ENCODE data around the gene VCAN. TPM values are rescaled to one million over a fixed set of nuclear protein-coding genes. Genes with fewer than 3 reads are reported as not detected.
"Not testable (repeated sequence)": the region's sequence is repeated elsewhere in the genome, so short reads cannot be mapped to it uniquely, and the experiment has no call there.

Gene VCAN
- total RNA-seq, 6 donors from 2014 or later, result 73.3 to 254 (median 121) TPM

GRCh38 chr5:83430130-83431010 is 41.2 kb upstream of the VCAN start:
- no peaks in the 10 kb centered on the region for H3K9me3 ChIP-seq
- DNase-seq, result peak in 1 of 2 donors; percentile 60
- TF ChIP-seq CTCF (IDR thresholded peaks at IDR 0.05) (peak; percentile 46 to 83 (median 72)), EP300 (IDR thresholded peaks at IDR 0.05) (no peak), POLR2A (IDR thresholded peaks at IDR 0.05) (no peak), POLR2AphosphoS5 (IDR thresholded peaks at IDR 0.05) (no peak)
- WGBS, 2 donors, result 39% methylated on average over 13 of the region's 13 CpGs
- no peak overlapping the region for H3K27ac ChIP-seq
- peak; percentile 80 to 86 for ATAC-seq (ENCODE audit: low FRiP score in 2 of 2)
- H3K36me3 ChIP-seq, result no peaks in the 10 kb centered on the region
- H3K4me1 ChIP-seq, result no peaks in the 10 kb centered on the region
- H3K27me3 ChIP-seq, result no peaks in the 10 kb centered on the region
- H3K4me3 ChIP-seq, result no peak overlapping the region

GRCh38 chr5:83433891-83434290 is 37.7 kb upstream of the VCAN start:
- Histone ChIP-seq H3K27ac (no peak overlapping the region), H3K9me3 (no peaks in the 10 kb centered on the region), H3K4me1 (no peaks in the 10 kb centered on the region), H3K27me3 (no peaks in the 10 kb centered on the region), H3K4me3 (no peak overlapping the region), H3K36me3 (no peaks in the 10 kb centered on the region)
- 50 to 69% methylated on average over 2 of the region's 2 CpGs for WGBS, 2 donors
- DNase-seq (no peak), ATAC-seq (ENCODE audit: low FRiP score in 2 of 2) (no peak)
- TF ChIP-seq POLR2A (IDR thresholded peaks at IDR 0.05) (no peak), CTCF (IDR thresholded peaks at IDR 0.05) (no peak), EP300 (IDR thresholded peaks at IDR 0.05) (no peak), POLR2AphosphoS5 (IDR thresholded peaks at IDR 0.05) (no peak)

- Histone ChIP-seq H3K4me1 (no peaks in the 10 kb centered on the region), H3K27me3 (no peaks in the 10 kb centered on the region), H3K9me3 (no peaks in the 10 kb centered on the region), H3K27ac (no peak overlapping the region), H3K4me3 (no peak overlapping the region), H3K36me3 (no peaks in the 10 kb centered on the region)
- WGBS, 2 donors, result 58 to 67% methylated on average over 4 of the region's 4 CpGs
- TF ChIP-seq POLR2AphosphoS5 (IDR thresholded peaks at IDR 0.05) (no peak), EP300 (IDR thresholded peaks at IDR 0.05) (no peak), CTCF (IDR thresholded peaks at IDR 0.05) (no peak), POLR2A (IDR thresholded peaks at IDR 0.05) (no peak)
- ATAC-seq (ENCODE audit: low FRiP score in 2 of 2), result no peak
- DNase-seq, result no peak
Observed at GRCh38 chr5:83434946-83435345, 36.6 kb upstream of the VCAN start.

- ATAC-seq (ENCODE audit: low FRiP score in 2 of 2), result no peak
- no peaks in the 10 kb centered on the region for H3K4me1 ChIP-seq
- 95% methylated on average over 6 of the region's 6 CpGs for WGBS, 2 donors
Observed at GRCh38 chr5:83436276-83436675, 35.3 kb upstream of the VCAN start.

GRCh38 chr5:83437697-83438096 is 33.8 kb upstream of the VCAN start:
- not testable (repeated sequence) for H3K27me3 ChIP-seq; H3K36me3 ChIP-seq; ATAC-seq (ENCODE audit: low FRiP score in 2 of 2); H3K27ac ChIP-seq; H3K4me3 ChIP-seq; H3K4me1 ChIP-seq; H3K9me3 ChIP-seq
- 97% methylated on average over 17 of the region's 17 CpGs for WGBS, 2 donors
- DNase-seq, result peak in 1 of 2 donors; percentile 47

More at GRCh38 chr5:83436276-83436675, 35.3 kb upstream of the VCAN start:
- Histone ChIP-seq H3K9me3 (no peaks in the 10 kb centered on the region), H3K27ac (no peak overlapping the region), H3K27me3 (no peaks in the 10 kb centered on the region), H3K36me3 (no peaks in the 10 kb centered on the region), H3K4me3 (no peak overlapping the region)
- TF ChIP-seq EP300 (IDR thresholded peaks at IDR 0.05) (no peak), POLR2A (IDR thresholded peaks at IDR 0.05) (no peak), POLR2AphosphoS5 (IDR thresholded peaks at IDR 0.05) (no peak), CTCF (IDR thresholded peaks at IDR 0.05) (no peak)
- DNase-seq, result no peak
